ENCODE measurements around the gene HLA-DPA1.
A peak's percentile ranks its signal among the peaks of the same experiment; 100 is the strongest.
"Not testable (repeated sequence)": the region's sequence is repeated elsewhere in the genome, so short reads cannot be mapped to it uniquely, and the experiment has no call there.

HLA-DPA1 gene

DNA sequence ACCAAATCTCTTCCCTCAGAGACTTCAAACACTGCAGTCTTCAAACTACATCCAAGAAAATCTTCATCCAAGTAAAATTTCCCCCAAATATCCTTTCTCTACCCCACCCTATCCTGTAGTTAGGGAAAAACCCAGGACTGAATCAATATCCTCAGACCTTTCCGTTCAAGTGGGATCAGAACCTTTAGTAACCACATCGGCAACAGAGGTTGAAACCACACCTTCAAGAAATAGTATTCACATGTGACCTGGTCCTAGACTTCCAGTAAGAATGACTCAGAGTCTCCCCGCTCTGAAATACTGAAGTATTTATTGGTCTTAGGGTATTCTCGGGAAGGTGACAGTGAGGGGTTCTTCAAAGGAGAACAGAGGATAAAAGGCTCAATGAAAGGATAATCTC is 8.7 kb downstream of the HLA-DPA1 start:
- DNase-seq (ENCODE audit: low spot score): no peak

DNA sequence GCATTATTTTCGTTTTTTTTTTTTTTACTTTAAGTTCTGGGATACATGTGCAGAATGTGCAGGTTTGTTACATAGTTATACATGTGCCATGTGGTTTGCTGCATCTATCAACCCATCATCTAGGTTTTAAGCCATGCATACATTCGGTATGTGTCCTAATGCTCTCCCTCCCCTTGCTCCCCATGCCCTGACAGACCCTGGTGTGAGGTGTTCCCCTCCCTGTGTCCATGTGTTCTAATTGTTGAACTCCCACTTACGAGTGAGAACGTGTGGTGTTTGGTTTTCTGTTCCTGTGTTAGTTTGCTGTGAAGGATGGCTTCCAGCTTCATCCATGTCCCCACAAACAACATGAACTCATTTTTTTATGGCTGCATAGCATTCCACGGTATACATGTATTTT is 10.0 kb downstream of the HLA-DPA1 start:
- not testable (repeated sequence) for DNase-seq (ENCODE audit: low spot score)

DNA sequence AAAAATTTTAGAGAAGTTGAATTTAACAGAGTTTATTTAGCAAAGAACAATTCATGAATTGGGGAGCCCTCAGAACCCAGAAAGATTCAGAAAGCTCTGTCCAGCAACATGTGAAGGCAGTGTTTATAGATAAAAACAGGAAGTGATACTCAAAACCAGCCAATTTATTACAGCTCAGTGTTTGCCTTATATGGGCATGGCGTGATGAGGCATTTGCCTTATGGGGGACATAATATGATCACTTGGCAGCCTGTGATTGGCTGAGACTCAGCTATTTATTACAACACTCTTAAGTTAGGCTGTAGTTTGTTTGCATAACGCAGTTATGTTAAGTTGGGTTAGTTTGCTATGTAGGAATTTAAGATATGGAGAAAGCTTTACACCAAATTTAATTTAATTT is 11.5 kb downstream of the HLA-DPA1 start:
- DNase-seq (ENCODE audit: low spot score): peak; percentile 36

DNA sequence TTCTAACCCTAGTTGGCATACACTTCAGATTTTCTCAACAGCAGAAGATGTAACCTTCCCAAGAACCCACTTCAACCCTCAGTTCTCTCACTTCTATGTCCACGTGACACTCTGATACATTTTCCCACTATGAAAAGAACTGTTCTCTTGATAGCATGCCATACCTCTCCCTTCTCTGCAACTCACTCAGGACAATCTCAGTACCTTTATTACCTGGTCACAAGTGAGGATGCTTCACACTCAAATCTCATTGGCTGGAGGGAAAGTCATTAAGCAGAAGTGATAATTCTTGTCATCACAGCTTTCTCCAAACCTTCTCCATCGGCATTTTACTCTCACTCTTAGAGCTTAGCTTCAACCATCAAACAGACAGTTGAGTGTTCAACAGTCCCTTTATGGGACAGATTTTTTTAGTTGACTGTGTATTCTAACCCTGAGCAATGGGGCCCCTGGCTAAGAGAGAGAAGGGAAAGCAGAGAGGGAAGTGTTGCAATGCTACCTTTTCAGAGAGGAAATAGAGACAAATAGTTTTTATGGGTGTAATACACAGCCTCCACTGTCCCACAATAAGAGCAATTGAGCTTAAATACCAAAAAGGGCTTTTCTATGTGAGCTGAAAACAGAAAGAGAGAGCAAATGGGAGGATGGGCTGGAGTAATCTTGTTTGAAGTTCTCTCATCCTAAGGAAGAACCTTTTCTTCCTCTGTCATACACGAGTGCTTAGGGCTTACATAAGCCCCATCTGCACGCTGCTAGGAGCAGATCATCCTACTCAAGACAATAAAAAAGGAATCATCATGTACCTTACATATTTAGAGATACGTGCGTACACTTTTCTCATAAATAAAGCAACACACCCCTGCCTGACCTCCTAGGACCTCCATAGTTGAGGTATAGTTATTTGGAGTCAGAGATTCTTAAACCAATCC is 16.0 kb downstream of the HLA-DPA1 start:
- DNase-seq (ENCODE audit: low spot score): peak; percentile 43

DNA sequence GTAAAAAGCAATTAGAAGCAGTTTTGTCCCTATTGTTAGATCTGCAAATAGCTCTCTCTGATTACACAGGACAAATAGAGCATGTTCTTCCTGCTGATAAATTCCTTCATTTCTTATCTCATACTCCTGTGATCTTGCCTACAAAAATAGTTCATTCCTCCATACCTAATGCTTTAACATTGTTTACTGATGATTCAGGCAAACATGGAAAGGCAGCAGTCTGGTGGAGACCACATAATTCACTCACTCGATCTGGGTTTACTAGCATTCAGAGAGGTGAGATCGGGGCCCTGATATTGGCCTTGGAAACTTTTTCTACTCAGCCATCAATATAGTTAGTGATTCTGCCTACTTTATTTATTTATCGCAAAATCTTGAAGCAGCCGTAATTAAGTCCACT is 20.2 kb downstream of the HLA-DPA1 start:
- no peak for DNase-seq (ENCODE audit: low spot score)

DNA sequence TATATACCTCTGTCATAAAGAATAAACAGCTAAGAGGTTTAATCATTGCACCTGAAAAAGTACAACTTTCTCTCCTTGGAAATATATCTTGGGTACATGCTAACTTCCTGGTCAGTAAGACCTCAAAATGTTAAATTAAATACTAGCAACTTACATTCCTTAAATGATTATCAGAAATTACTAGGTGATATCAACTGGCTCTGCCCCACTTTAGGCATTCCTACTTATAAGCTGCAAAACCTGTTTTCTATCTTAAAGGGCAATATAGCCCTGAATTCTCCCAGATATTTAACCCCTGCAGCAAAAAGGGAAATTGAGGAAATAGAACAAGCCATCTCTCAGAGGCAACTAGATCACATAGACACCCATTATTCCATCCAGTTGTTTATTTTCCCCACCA is 20.8 kb downstream of the HLA-DPA1 start:
- DNase-seq (ENCODE audit: low spot score): no peak

DNA sequence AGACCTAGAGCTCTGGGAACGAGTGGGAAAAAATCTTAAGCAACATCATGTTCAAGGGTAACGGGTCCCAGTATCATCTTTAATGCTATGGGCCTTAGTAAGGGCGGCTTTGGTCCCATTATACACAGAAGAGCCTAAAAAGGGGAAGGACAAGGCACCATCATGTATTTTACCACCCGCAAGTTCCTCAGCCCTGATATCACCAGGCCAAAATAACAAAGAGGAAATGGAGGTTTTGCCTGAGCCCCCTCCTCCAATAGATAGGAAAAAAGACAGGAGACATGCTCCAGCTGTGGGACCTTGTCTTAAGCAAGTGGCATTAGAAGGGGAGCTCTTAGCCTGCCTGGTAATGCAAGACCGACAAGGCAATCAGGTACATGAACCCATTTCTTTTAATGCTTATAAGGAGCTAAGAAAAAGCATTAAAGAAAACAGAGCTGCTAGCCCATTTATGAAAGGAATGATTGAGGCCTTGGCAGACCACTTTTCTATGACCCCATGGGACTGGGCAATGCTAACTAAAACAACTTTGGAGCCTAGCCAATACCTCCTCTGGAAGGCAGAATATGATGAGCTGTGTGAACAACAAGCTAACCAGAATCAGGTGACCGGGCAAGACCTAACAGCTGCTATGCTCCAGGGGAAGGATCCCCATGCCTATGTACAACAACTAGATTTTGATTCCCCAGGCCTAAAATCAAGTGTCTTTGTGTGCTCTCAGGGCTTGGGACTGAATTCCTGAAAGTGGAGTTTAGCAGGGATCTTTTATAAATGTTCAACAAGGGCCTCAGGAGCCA is 23.2 kb downstream of the HLA-DPA1 start:
- DNase-seq (ENCODE audit: low spot score): peak; percentile 27

DNA sequence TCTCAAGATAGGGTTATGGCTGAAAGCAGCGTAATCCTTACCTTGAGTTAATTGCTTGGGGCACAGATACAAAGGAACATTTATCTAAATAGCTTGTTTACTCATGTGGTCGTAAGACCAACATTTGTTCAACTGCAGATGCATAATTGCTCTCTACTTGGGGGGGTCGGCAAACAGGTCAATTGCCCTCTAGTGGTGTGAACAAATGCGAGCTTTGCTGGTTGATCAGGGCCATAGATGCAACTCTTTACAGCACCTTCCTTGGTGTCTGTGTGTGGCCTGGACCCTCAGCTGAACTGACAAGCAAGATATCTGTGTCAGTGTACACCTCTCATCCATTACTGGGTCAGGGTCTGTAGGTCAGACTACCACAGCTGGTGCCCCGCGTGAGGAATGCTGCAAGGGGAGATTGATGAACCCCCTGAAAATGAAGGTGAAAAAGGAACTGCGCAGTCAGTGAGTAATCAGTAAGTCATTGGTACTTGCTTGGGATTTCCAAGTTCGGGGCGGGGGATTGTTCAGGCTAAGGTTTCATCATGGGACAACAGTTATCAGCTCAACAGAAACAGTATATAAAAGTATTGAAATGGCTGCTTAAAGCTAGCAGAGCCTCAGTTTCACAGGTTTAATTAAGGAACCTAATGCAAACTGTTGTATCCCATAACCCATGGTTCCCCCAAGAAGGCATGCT is 24.0 kb downstream of the HLA-DPA1 start:
- DNase-seq (ENCODE audit: low spot score): no peak

DNA sequence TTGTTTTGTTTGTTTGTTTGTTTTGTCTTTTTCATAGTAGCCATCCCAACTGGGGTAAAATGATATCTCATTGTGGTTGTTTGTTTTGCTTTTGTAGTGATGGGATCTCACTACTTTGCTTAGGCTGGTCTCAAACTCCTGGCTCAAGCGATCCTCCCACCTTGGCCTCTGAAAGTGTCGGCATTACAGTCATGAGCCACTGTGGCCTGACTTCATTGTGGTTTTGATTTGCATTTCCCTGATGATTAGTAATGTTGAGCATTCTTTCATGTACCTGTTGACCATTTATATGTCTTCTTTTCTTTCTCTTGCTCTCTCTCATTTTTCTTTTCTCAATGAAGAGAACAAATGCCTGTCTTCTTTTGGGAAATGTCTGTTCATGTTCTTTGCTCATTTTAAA is 33.3 kb downstream of the HLA-DPA1 start:
- DNase-seq (ENCODE audit: low spot score): no peak

DNA sequence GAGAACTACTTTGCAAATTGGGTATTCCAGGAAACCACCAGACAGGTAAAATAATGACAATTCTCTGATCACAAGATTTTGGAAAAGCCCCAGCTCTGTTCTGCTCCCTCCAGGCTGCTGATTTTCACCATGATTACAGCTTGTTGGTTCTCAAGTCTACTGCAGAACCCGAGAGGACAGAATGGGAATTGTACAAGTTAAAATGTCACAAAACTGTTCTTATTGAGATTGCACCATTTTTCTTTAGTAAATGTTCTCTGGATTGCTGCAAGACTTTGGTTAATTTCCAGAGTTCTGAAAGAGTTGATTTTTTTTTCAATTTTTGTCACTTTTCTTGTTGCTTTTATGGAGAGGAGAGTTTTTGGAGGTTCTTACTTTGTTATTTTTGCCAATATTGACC is 36.9 kb downstream of the HLA-DPA1 start:
- no peak for DNase-seq (ENCODE audit: low spot score)

DNA sequence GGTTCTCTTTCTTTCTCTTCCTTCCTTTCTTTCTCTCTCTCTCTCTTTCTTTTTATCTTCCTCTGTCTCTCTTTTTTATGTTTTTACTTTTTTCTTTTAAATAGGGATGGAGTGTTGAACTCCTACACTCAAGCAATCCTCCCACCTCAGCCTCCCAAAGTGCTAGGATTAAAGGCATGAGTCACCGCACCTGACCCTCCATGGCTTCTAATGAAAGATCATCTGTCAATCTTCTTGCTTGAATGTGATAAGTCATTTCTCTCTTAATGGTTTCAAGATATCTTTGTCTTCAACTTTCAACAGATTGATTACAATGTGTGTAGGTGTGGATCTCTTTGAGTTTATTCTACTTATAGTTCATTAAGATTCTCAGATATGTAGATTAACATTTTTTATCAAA is 38.9 kb downstream of the HLA-DPA1 start:
- DNase-seq (ENCODE audit: low spot score): no peak

DNA sequence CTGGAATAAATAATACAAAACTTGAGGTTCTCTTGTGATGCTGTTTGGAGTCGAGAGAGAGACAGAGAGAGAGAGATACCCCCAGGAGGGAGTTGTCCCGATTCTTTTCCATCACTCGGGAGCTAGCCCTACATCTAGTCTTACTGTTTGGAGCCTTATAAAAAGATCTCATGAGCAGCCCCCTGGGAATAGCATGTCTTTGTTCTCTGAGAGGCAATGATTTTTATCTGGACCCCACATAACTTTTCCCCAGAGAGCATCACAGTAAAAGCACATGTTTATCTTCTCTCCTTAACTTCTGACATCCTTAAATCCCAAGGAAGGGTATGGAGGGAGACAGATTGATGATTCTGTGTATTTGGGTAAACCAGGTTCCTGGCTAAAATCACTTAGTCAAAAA is 43.2 kb downstream of the HLA-DPA1 start:
- no peak for DNase-seq (ENCODE audit: low spot score)

DNA sequence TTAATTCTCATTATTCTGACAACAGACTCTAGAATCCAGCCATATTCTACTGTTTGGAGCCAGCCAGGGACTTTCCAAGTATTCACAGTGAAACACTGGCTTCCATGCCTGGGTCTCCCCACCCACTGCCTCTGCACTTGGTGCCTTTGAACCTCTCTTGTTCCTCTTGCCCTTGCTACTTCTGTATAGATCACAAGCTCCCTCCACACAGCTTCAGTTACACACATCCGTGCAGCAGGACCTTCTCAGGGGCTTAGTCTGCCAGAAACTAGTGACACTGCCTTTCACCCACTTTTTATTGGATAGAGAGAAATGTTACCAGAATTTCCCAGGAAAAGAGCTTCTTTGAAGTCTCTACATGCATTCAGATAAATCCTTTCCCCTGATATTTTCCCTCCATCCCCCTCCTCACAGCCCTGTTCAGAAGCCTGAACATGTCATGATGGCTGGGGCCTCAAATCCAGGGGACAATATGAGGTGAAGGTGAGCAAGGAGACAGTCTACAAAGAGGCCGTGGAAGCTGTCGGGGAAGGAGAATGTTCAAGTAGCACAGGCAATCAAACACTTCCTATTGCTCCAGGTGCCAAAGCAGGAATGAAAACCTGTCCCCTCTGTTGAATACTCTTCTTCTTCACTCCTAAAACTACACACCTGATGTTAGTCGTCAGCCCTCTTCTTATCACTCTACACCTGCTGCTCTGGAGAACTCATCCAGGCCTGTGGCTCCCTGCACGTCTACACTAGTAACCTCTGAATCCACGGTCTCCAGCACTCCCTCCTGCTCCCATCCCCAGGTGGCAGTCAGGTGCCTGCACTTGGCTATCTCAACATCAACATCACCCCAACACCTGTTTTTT is 43.9 kb downstream of the HLA-DPA1 start:
- DNase-seq (ENCODE audit: low spot score): peak; percentile 83

DNA sequence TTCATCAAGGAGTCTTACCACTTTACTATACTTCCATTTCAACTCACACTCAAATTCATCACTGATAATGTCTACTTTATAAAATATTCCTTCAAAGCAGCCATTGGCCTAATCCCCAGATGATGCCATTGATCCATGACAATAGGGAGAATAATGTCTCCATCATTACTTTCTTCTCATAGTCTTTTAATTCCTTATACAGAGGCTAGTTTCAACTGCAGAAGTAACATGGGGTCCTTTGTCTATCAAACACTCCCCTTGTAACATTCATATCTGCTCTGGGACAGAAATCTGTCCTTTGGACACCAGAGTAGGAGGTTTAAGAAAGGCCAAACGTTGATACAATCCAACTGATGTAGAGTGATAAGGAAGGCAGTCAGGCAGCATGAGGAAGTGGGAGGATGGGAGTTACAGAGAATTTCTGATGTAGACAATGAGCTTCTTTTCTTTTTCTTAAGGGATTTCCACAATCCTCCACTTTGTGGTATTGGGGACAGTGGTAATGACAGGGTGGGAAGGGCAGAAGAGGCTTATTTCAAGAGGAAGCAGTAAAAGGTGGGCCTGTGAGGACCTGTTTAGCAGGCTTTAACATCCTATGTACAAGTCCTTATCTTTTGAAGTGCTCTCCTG is 45.1 kb downstream of the HLA-DPA1 start:
- DNase-seq (ENCODE audit: low spot score): no peak

DNA sequence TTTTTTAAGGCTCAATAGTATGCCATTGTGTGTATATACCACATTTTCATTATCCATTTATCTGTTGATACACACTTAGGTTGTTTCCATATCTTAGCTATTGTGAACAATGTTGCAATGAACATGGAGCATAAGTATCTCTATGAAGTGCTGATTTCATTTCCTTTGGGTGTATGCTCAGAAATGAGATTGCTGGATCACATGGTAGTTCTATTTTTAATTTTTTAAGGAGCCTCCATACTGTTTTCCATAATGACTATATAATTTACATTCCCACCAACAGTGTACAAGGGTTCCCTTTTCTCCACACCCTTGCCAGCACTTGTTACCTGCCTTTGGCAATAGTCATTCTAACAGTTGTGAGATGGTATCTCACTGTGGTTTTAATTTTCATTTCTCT is 48.9 kb downstream of the HLA-DPA1 start:
- DNase-seq (ENCODE audit: low spot score): no peak

DNA sequence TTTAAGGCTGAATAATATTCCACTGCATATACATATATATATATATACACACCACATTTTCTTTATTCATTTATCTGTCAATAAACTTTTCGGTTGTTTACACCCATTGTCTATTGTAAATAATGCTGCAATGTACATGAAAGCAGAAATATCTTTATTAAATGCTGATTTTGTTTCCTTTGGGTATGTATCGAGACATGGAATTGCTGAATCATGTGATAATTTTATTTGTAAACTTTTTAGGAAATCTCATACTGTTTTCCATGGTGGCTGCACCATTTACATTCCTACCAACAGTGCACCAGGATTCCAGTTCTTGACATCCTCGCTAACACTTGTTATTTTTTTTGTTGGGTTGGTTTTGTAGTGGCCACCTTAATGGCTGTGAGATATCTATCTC is 49.9 kb downstream of the HLA-DPA1 start:
- no peak for DNase-seq (ENCODE audit: low spot score)

DNA sequence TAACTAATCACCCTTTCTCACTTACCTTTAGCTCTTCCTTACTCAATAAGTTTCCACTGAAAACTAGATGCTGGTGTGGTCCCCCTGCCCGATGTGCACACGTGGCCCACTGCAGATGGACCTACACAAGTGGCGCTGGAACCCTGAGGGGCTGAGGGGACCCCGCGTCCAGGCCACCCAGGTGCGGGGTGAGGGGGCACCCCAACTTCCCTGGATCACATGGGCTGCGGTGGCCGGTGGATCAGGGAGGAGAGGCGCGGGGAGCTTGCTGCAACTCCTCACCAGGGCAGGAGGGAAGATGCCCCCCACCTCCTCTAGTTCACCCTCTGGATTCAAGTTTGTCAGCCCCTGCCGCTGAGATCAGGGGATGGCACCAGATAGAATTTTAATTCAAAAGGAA is 51.5 kb downstream of the HLA-DPA1 start:
- DNase-seq (ENCODE audit: low spot score): no peak

DNA sequence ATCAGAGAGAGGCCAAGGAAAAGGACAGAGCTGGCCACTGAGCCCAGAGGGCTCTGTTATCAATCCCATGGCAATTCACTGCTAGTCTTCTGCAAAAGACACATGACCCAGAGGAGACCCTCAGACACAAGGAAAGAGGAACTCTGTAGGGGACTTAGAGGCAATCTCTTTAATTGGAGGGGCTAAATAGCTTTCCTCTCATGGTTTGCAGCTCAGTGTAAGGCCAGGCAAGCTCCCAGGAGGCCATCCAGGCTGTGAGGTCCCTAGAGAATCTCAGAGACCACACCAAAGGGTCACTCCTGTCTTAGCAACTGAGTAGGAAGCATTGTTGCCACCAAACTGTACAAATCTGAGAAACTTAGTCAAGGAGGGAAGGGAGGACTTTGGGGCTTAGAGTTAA is 54.1 kb downstream of the HLA-DPA1 start:
- no peak for DNase-seq (ENCODE audit: low spot score)

DNA sequence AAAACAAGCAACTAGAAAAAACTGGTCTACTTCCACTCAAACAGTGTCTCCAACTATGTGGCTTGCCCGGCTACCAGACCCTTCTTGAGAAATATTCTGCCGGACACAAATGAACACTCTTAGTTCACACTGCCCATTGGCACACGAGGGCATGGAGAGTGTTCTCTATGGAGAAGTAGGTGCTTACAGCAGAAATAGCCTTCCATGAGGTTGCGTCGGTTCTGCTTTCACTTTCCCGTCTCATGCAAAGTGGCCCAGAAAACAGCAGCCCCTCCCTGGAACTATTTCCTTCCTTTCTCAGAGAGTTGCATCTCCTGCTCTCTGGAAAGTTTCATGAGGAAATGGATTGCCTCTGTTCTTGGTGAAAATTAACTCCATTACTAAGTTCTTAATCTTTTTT is 54.5 kb downstream of the HLA-DPA1 start:
- peak; percentile 84 for DNase-seq (ENCODE audit: low spot score)

DNA sequence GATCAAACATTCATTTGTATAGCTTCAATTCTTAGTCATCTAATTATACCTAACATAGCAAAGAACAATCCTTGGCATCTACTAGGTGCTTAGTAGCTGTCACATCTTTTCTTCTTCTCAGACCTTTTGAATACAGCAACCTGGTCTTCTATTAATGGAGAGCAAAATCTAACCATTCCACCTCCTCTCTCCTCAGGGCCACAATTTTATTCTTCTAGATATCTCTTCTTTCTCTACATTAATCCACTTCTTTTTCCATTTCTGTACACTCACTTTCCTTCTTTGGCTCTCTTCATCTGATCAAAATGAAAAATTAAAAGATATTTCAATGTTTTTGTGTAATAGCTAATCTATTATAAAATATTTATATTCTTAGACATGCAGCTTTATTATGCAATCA is 55.0 kb downstream of the HLA-DPA1 start:
- no peak for DNase-seq (ENCODE audit: low spot score)

DNA sequence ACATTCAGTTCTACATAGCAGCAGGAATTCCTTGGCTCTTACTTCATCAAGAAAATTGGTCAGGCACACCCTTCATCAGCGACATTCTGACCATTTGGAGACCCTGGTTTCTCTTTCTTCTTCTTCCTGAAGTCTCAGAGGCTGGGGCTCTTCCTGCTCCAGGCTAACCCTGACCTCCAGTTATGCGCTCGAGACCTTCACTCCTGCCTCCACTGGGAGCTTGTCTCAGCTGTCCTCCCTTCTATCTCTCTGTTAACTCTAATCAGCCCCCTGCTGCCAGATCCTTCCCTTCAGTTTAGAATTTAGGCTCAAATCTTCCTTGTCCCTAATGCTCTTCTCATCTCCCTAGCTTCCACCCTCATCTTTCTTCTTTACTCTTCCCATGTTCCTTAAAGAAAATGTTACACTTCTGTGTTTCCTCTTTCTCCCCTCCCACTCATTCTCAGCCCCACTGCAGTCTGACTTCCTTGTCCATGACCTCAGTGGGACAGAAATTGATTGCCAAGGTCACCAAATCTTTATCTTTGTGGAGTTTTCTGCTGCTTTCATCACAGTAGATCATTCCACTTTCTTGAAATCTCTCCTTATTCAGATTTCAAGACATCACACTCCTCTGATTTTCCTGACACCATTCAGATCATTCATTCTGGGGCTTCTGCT is 55.6 kb downstream of the HLA-DPA1 start:
- DNase-seq (ENCODE audit: low spot score): no peak
